ENCODE results near the gene MYCN. TPM values are rescaled to one million over a fixed set of nuclear protein-coding genes. Genes with fewer than 3 reads are reported as not detected.

MYCN gene
- total RNA-seq, 1 experiment from 2014 or later: 0.23 TPM

DNA sequence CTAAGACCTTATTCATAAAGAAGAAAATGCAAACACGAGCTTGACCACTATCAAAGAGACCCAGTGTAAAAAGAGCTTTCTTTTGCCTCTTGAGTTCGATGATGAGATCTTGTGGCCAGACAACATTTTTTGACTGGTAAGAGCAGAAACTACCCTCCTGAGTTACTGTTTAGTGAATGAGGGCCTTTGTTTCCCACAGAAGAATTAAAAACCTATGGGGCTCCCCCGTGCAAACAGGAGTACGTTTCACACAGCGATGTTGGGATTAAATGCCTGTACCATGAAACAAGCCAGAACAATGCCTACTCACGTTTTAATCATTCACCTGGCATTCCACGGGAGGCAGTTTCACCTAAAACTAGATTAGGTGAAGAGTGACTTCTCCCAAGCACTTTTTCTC, 36.0 kb downstream of the MYCN start:
- no peak for DNase-seq (ENCODE audit: low read depth)

DNA sequence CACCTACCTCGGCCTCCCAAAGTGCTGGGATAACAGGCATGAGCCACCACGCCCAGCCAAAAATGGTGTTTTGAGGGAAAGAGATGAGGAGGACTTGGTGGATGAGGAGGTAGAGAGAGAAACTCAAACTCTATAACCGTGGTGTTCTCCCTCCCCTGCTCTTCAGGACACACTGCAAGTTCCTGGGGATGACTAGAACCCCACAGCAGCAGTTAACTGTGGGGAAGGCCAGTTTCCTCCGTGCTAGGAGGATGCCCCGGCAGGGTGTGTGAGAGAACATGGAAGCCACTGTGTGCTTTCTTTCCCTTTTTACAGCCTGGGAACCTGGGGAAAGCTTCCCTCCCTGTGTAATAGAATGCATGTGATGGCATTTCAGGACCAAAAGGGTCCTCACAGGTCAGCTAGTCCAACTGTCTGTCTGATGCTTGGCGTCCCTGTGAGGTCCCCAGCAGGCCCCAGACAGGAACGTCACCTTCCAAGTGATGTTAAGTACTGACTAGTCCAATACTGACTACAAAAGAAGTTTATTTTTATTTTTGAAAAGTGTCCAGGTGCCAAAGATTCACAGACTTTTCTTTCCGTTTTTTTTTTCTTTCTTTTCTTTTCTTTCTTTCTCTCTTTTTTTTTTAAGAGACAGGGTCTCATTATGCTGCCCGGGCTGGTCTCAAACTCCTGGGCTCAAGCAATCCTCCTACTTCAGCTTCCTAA, 38.9 kb downstream of the MYCN start:
- DNase-seq (ENCODE audit: low read depth): no peak

DNA sequence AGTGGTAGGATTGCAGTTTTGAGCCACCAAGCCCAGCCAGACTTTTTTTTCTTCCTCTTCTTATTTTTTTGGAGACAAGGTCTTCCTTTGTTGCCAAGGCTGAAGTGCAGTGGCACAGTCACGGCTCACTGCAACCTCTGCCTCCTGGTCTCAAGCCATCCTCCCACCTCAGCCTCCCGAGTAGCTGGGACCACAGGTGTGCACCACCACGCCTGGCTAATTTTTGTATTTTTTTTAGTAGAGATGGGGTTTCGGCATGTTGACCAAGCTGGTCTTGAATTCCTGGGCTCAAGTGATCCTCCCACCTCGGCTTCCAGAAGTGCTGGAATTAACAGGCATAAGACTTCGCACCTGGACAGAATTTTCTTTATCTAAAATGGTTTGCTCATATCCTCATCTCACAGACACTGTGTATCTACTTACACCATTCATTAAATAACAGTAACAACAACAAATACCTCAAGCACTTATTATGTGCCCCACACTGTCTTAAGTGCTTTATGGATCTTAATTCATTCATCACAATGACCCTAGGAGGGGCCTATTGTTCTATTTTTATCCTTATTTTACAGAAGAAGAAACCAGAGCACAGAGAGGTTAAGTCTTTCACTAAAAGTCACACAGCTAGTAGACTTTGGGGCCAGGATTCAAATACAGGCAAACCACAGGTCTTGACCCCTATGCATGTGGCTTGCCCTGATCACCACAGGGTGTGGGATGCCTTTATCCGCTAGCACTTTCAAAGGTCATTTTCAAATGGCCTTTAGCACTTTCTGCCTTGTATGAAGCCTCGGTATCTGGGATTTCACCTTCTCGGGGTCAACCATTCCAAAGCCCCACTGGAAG, 39.6 kb downstream of the MYCN start:
- DNase-seq (ENCODE audit: low read depth): no peak

DNA sequence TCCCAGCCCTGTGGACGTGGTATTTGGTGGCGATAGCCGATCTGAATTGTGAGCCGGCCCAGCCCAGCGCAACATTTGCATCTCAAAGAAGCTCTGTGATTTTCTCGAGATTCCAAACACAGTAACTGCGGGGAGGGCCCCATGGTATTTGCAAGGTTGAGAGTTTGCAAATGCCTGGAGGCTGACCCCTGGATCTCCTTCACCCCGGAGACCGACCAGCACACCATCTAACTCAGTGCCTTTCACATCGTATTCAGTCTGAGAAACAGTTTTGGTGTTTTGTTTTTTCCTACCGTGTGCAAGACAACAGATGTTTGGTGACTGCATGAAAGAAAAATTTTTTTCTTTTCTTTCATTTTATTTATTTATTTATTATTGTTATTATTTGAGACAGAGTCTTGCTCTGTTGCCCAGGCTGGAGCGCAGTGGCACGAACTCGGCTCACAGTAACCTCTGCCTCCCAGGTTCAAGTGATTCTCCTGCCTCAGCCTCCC, 40.3 kb downstream of the MYCN start:
- no peak for DNase-seq (ENCODE audit: low read depth)

DNA sequence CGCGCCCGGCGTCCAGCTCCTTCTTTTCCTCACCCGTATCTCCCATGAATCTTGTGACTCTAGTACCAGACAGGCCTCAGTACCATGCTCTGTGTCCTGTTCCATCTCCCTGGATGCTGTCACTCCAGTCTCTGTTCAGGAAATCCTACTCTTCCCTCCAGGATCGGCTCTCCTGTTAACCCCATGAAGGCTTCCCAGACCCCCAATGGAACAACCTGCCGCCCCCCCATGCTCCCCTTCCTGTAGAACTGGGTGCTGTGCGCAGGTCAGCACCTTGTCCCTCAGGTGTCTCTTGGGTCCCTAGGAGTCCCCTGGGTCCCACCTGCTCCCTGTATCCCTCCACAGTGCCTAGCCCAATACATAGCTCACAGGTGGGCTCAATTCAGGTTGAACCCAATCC, 41.3 kb downstream of the MYCN start:
- DNase-seq (ENCODE audit: low read depth): no peak

DNA sequence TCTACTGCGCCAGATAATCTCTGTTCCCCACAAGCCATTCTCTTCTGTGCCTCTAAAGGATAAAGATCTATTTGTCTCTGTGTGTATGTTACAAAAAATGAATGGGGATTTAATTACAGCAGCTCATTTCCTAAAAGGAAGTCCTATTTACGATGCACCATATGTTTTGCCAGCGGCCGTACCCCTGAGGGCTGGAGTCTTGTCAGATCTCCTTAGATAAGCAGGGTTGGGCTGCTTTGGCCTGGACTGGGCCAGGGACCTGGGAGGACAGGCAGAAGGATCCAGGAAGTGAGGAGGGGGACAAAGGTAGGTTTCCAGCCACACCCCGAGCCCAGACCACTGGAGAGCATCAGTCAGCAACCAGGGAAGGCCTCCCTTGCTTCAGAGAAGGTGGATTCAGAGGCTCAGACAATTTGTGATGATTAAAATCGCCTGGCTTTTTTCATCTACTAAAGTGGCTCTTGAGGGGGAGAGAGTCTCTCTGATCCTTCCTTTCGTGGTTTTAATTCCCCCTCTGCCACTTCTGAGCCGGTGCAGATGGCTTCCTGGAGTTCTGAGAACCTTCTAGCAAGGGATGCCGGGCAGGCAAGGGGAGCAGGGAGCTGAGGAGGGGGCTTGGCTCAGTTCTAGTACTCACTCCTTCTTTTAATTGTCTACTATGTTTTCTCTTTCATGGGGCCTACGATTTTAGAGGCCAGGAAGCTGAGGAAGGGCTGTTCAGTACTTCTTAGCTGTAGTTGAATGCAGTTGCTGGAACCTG, 42.1 kb downstream of the MYCN start:
- DNase-seq (ENCODE audit: low read depth): no peak

DNA sequence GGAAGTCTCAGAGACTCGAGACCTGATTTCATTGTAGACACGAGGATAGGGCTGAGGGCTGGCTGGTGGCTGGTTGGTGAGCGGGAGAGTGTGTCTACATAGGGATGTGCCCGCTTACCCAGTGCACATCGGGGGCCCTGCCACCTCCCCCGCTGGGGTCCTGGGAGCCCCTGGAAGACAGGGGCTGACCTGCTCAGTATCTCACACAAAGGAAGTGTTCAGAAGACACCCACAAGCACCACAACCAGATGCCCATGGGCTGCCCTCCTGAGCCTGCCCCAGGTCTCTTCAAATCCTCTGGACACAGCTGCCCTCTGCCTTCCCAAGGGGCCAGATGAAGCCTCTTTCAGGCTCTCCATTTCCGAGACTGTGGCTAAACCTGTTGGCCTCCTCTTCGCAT, 43.1 kb downstream of the MYCN start:
- DNase-seq (ENCODE audit: low read depth): no peak

DNA sequence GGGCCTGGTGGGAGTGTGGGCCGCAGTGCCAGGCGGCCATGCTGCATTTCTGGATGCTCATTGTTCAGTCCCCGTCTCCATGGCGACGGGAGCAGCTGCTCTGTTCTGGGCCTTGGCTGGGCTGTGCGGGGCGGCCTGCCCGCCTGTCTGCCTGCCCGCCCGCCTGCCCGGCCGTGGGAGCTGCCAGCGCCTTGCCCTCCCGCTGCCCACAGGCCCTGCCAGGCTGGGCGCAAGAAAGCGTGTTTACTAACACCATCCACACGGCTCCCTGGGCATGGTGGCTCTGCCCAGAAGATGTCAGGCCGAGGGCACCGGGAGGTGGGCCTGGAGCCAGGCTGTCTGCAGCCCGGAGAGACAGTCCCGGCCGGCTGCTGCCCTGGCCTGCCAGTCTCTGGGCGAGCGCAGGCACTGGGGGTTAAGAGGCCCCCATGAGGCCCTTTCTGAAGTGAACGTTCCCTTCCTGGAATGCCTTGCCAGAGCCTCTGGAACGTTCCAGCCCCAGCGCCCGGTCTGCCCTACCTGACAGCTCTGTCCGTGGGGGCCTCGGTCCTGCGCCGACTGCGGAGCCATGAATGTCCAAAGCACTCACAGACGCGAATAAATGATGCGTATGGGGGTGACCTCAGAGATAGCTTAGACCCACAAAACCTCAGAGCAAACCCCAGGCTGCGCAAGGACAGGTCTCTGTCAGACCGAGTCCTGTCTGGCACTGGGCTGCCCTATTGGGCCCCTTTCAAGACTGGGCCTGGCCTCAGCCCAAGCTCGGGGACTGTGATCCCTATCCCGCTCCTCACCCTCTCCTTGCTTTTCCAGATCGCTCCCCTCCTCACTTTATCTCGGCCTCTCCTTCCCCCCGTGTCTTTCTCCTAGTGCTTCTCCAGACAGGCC, 44.3 kb downstream of the MYCN start:
- DNase-seq (ENCODE audit: low read depth): peak; percentile 25

DNA sequence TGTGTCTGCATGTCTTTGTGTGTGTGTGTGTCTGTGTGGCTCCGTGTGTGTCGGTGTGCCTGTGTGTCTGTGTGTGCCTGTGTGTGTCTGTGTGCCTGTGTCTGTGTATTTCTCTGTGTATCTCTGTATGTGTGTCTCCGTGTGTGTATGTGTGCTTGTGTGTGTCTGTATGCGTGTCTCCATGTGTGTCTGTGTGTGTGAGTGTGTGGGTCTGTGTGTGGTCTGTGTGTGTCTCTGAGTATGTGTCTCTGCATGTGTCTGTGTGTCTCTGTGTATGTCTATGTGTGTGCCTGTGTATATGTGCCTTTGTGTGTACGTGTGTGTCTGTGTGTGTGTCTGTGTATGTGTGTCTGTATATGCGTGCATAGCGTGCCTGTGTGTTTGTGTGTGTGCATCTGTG, 45.2 kb downstream of the MYCN start:
- no peak for DNase-seq (ENCODE audit: low read depth)

DNA sequence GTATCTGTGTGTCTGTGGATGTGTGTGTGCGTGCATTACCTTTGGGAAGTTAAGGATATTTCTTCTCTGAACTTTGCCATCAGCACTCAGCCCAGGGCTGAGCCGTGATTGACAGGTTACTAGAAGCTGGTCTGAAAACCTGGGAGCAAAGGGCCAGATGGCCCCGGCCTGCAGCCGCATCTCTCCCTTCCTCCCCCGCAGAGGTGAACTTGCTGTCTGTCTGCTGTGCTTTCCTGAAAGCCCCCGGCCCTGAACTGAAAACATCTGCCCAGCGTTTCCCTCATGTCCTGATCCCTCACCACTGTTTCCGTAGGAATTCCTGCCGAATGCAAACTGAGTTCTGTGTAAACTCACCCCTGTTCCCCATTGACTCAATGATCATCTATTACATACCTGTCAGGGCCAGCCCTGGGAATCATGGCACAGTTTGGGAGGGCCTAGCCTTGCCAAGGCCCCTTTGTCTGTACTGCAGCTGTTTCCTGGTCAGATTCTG, 45.8 kb downstream of the MYCN start:
- no peak for DNase-seq (ENCODE audit: low read depth)

DNA sequence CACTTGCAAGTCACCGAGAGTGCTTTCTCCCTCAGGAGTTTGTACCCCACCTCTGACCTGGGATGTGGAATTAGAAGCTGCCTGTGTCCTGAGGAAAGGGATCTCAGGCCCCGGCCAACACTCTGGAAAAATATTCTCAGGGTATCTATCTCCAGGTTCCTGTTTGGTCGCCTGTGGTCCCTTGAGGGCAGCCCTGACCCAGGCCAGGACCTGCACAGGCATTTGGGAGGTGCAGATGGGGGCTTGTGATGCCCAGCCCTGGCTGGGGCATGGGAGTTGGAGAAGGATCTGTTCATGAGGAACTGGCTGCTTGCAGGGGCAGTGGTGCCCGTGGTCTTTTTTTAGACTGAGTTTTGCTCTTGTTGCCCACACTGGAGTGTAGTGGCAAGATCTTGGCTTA, 46.3 kb downstream of the MYCN start:
- no peak for DNase-seq (ENCODE audit: low read depth)

DNA sequence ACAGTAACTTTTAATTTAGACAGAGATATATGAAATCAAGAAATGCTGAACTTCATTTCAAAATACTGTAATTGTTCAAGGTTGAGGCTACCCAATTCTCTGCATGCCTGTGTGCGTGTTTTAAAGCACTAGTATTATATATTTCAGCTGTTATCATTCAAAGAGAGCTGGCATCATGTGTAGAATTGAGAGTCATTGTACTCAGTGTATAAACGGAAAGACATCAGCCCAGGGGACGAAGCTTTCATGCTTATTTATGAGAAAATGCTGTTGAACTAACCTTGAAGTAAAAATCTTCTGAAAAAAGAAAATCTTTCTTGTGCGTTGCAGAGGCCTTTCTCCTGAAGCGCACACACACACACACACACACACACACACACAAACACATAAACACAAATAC, 48.4 kb downstream of the MYCN start:
- no peak for DNase-seq (ENCODE audit: low read depth)

DNA sequence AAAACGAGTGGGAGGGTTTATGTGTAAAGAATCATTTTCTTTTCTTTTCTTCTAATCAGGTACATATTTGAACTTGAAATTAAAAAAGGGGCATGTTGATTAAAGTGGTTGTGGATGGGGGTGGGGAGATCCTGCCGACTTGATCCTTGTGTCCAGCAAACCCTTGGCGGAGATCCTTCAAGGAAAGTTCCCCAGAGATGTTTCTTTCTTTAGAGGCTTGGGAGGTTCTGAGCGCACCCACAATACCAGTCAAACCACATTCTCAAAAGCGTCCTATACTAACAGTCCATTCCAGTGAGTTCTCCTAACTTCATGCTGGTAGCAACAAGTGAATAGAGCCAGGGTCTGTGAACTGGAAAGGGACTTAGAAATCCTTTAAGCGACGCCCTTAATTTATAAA, 49.2 kb downstream of the MYCN start:
- no peak for DNase-seq (ENCODE audit: low read depth)

DNA sequence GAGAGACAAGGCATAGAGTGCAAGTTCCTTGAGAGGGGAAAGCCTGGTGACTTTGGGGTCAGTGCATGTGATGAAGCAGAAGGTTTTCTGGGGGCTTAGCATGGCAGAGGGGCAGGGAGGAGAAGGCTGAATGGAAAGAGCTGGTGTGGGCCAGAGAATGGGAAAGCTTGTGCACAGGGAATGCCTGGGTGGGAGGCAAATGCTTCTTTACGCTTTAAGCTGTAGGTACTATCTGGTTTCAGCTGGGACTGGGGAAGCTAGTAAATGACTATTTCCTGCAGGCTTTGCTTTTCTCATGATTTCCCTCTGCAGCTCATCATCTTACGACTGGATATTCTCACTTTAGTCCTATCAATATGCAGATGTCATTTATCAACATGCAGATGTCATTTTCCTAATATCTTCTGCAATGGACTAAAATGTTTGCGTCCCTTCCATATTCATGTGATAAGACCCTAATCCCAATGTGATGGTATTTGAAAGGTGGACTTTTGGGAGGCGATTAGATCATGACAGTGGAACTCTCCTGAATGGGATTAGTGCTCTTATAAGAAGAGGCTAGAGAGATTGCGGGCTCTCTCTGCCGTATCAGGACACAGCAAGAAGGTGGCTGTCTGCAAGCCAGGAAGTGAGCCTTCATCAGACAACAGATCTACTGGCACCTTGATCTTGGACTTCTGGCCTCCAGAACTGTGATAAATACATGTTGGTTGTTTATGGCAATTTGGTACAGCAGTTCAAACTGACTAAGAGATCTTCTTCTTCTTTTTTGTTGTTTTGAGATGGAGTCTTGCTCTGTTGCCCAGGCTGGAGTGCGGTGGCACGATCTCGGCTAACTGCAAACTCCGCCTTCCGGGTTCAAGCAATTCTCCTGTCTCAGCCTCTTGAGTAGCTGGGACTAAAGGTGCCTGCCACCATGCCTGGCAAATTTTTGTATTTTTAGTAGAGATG, 50.1 kb downstream of the MYCN start:
- no peak for DNase-seq (ENCODE audit: low read depth)

DNA sequence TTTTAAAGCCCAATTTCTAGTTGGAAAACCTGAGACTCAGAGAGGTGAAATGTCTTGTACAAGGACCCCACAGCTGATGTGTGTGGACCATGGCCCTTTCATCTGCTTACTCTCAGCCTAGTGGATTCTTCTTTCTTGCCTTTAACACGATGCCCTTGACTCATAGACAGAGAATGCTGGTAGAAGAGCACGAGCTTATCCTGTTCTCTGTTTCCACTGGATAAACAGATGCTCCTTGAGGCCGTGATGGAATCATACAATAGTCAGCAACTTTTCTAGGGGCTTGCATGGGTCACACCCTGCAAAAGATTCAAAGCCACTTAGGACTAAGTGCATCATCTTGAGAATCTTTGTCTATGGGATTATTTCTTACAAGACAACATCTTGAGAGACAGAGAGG, 50.9 kb downstream of the MYCN start:
- no peak for DNase-seq (ENCODE audit: low read depth)

DNA sequence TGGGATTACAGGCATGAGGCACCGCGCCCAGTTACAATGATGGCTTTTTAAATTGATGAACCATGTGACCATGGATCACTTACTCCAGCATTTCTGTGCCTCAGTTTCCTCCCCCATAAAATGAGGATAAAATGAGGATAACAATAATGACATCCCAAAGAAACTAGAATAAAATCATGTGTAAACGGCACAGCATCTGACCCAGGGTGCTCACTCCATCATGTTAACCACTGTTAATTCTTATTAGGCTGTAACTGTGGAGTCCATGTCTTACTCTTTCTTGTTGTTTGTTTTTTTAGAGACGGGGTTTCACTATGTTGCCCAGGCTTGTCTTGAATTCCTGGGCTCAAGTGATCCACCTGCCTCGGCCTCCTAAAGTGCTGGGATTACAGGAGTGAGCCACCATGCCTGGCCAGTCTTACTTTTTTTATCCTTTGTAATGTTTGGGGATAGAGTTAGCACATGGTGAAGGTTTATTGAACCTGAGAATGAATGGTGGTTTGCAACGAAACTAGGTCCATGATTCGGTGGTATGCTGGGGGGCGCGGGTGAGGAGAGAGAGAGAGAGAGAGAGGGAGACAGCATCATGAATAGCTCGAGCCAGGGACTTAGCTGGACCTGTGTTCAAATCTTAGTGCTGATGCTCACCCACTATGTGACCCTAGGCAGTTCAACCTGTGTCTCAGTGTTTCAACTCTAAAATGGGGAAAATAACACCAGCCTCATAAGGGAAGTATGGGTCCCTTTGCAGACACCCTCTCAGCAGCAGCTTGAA, 52.3 kb downstream of the MYCN start:
- no peak for DNase-seq (ENCODE audit: low read depth)

DNA sequence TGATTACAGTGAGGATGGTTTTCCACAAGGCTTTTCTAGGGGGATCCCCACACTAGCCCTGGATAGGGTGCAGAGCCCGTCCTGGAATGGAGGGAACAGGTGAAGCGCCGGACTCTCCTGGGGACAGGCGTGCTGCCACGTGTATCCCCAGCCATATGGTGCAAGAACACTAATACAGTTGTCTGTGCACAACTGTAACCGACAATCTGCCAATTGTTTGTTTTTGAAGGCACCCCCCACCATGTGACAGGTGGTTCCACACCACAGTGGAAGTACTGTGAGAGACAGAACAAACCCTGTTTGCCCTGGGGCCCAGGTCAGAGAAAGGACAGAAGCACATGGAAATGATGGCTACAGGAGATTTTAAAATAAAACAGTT, 52.9 kb downstream of the MYCN start:
- no peak for DNase-seq (ENCODE audit: low read depth)

DNA sequence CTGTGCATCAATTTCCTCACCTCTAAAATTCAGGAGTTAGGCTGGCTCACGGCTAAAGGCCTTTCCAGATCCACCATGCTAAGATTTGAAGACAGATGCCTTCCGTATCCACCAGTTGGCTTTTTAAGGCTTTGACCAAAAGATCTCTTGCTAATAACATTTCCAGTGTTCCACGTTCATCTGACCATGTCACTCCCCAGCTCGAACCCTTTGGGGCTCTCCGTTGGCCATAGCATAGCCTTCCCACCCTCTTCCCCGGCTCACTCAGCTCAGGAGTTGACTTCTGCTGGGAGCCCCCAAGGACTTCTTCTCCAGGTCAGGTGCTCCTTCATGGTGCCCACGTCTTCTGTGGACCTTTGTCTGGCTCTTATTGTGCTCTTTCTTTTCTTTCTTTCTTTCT, 53.3 kb downstream of the MYCN start:
- DNase-seq (ENCODE audit: low read depth): no peak

DNA sequence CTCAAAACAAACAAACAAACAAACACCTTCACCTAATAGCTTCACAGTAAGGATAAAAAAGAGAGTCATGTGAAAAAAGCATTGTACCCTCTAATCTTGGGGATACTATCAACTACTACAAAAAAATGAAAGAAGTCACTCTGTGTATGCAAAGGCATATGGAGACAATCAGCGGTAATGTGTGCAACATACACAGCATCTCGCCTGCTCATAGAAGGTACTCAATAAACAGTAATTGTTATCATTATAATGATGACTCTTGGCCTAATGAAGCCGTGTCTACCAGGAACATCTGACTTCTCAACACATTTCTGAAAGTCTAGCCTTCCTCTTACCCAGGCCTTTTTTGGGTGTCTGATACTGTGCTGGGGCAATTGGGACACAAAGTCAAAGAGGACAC, 55.3 kb downstream of the MYCN start:
- no peak for DNase-seq (ENCODE audit: low read depth)
